HEK293T (cell line): ENCODE results near the gene PRDM12.

Experiments
- CTCF ChIA-PET: fragments of 350-600 bp; formaldehyde crosslinking; extraction: SDS; loops from one replicate; lab custom pipeline; 2021; ENCODE audit warnings: antibody characterized with exemption, inconsistent platforms; lab: Yijun Ruan, JAX
- POLR2A ChIA-PET: fragments of 350-600 bp; formaldehyde crosslinking; extraction: SDS; loops from one replicate; lab custom pipeline; 2020; ENCODE audit warnings: antibody characterized with exemption, inconsistent platforms; lab: Yijun Ruan, JAX
- DNase-seq: peaks from one replicate; pipeline ENCODE4 v3.0.0; 2012; ENCODE audit warnings: mixed read lengths; ENCODE audit errors: extremely low spot score
- ARNT ChIP-seq: fragments of 450-650 bp; IDR thresholded peaks from 2 replicates; pipeline ENCODE4 v1.6.1; 2017; ENCODE audit warnings: mild to moderate bottlenecking
- BHLHE40 ChIP-seq: fragments of 450-650 bp; IDR thresholded peaks from 2 replicates; pipeline ENCODE4 v1.6.1; 2016; ENCODE audit warnings: mild to moderate bottlenecking, moderate library complexity, borderline replicate concordance
- CTBP1 ChIP-seq: fragments of 450-650 bp; IDR thresholded peaks from 2 replicates; pipeline ENCODE4 v1.6.1; 2016; ENCODE audit warnings: borderline replicate concordance
- ELF4 ChIP-seq: fragments of 450-650 bp; IDR thresholded peaks from 2 replicates; pipeline ENCODE4 v1.6.1; 2017; ENCODE audit warnings: antibody characterized with exemption
- FOXA1 ChIP-seq: fragments of 450-650 bp; IDR thresholded peaks from 2 replicates; pipeline ENCODE4 v1.6.1; 2016; ENCODE audit warnings: mild to moderate bottlenecking
- FOXK2 ChIP-seq: fragments of 450-650 bp; IDR thresholded peaks from 2 replicates; pipeline ENCODE4 v1.6.1; 2016; ENCODE audit warnings: mild to moderate bottlenecking
- FOXM1 ChIP-seq: fragments of 450-650 bp; IDR thresholded peaks from 2 replicates; pipeline ENCODE4 v1.6.1; 2017; ENCODE audit warnings: mild to moderate bottlenecking, borderline replicate concordance
- HDGF ChIP-seq: fragments of 450-650 bp; IDR thresholded peaks from 2 replicates; pipeline ENCODE4 v1.6.1; 2017; ENCODE audit warnings: antibody characterized with exemption, borderline replicate concordance
- L3MBTL2 ChIP-seq: fragments of 450-650 bp; conservative IDR thresholded peaks from 2 replicates; pipeline ENCODE4 v1.6.1; 2016; ENCODE audit warnings: mild to moderate bottlenecking
- LEF1 ChIP-seq: fragments of 450-650 bp; IDR thresholded peaks from 2 replicates; pipeline ENCODE4 v1.6.1; 2017; ENCODE audit warnings: mild to moderate bottlenecking, borderline replicate concordance
- NFRKB ChIP-seq: fragments of 450-650 bp; IDR thresholded peaks from 2 replicates; pipeline ENCODE4 v1.6.1; 2016; ENCODE audit warnings: mild to moderate bottlenecking, moderate library complexity
- SP1 ChIP-seq: fragments of 450-650 bp; IDR thresholded peaks from 2 replicates; pipeline ENCODE4 v1.6.1; 2017
- SUZ12 ChIP-seq: fragments of 450-650 bp; IDR thresholded peaks from 2 replicates; pipeline ENCODE4 v1.6.1; 2016; ENCODE audit warnings: mild to moderate bottlenecking
- TARDBP ChIP-seq: fragments of 450-650 bp; IDR thresholded peaks from 2 replicates; pipeline ENCODE4 v1.6.1; 2016
- ZNF384 ChIP-seq: fragments of 450-650 bp; IDR thresholded peaks from 2 replicates; pipeline ENCODE4 v1.6.1; 2016
- TF ChIP-seq, protein P1 (sequence below): fragments of 450-650 bp; IDR thresholded peaks from 2 replicates; pipeline ENCODE4 v1.6.1; 2016

The PRDM12 gene

DNA sequence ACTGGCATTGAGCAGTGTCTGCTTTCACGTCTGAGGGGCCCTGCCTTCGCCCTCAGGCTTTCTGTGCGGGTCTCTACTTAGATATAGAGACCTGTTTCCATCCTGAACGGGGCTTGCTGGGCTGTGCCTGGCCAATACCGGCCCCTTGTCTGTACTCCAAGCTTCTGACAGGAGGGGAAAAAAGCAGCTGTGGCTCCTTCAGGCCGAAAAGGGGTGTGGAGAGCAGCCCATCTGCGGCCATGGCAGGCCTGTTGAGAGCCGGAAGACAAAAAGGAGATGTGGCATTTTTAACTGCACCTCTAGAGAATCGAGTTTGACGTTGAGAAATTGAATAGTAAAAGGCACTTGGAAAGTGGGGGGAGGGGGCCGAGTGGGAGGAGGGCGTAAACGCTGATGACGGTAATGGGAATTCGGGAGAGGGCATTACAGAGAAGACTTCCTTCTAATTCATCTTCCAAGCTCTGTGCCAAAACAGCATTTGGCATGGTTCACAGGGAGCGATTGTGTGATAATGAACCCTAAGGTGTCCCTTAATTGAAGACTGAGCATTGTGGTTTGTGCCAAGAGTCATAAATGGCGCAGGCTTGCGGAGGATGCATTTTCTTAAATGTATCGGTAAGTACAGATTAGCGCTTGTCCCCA is 25.1 kb upstream of the PRDM12 start:
- no peak for TF ChIP-seq HDGF
- DNase-seq, result no peak
- CTCF ChIA-PET, result no interaction called here
- POLR2A ChIA-PET, result no interaction called here

DNA sequence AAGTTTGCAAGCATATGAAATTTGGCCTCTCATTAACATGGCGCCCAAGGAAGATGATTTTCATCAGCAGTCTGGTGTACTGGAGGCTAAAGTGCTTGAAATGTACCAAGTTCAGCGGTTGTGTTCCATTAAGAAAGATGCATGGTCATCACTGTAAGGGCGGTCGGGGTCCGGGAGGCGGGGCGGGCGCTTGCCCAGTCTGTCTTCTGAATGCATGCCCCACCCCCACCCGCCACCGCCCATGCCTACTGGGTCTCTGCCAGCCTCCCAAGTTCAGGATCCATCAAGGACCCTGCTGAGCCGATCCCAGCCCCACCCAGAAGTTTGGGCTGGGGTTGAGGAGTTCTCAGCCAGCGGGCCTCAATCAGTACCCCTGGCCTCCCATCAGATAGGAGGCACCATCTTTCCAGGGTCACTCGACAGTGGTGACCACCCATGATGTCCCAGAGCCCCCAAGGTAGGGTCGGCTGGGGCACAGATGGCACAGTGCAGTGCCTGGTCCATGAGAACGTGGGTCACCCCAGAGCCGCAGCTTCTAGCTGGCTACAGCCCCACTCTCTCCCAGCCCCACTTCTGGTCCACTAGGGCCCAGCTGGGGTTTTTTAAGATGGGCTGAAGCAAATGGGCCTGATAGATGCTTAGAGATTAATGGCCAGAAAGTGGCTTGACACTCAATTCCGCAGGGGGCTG is 24.4 kb upstream of the PRDM12 start:
- ChIA-PET CTCF (no interaction called here), POLR2A (no interaction called here)
- TF ChIP-seq ARNT (no peak), ZNF384 (no peak), CTBP1 (no peak), FOXK2 (no peak), L3MBTL2 (no peak), NFRKB (no peak), LEF1 (no peak)
- no peak for DNase-seq

DNA sequence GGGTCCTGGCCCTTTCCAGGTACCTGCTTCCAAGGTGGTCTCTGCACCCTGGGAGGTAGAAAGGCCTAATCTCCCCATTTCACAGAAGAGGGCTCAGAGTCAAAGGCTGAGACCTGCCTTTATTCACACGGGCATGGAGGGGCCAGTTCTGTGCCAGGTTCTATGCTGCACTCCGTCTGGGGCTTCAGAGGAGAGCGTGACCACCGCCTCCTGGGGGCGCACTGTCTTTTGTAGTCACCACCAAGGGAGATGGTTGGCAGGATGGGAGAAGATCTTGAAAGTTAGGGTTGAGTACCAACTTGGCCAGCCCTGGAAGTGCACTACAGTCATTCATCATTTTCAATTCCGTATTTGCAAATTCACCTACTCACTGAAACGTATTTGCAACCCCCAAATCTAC is 23.7 kb upstream of the PRDM12 start:
- ChIA-PET POLR2A (no interaction called here), CTCF (no interaction called here)
- DNase-seq, result no peak
- TF ChIP-seq SP1, result no peak

DNA sequence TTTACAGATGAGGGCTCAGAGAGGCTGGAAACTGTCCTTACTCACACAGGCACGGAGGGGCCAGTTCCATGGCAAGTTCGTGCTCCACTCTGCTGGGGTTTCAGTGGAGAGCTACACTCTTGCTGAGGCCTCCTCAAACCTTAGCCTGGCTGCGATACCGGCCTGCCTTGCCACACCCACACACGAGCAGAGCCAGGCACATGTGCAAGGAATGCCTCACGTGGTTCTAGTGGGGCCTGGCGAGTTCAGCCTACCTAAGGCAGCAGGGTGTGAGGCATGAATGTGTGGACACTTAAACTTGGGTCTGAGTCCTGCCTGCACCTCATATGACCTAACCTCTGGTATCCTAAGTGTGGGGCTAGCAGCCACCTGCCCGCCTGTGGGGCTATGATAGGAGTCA is 21.5 kb upstream of the PRDM12 start:
- POLR2A ChIA-PET, result no interaction called here
- TF ChIP-seq ARNT (no peak), FOXM1 (no peak), FOXK2 (no peak), NFRKB (no peak), TARDBP (no peak)
- CTCF ChIA-PET, result no interaction called here
- DNase-seq, result no peak

DNA sequence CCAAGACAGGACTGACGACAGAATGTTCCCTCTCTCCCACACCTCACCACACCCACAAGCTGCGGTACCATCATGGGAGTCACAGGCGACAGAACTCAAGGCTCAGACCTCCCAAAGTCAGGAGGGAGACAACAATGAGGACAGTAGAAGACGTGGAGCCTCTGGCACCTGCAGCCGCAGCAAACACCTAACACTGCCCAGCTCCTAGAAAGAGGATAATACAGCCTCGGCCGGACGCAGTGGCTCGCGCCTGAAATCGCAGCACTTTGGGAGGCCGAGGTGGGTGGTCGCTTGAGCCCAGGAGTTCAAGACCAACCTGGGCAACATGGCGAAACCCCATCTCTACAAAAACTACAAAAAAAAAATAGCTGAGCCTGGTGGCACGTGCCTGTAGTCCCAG is 13.2 kb upstream of the PRDM12 start:
- POLR2A ChIA-PET, result interaction anchor here (1.2 kb wide), 1 partner anchor 42 kb away, joined by 4 read pairs; the partner anchor contains the start of gene EXOSC2

DNA sequence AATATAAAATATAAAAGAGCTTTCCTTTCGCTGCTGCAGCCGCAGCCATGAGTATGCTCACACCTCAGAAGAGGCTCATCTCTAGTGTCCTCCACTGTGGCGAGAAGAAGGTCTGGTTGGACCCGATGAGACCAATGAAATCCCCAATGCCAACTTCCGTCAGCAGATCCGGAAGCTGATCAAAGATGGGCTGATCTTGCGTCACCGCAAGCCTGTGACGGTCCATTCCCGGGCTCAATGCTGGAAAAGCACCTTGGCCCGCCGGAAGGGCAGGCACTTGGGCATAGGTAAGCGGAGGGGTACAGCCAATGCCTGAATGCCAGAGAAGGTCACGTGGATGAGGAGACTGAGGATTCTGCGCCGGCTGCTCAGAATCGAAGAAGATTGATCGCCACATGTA is 12.6 kb upstream of the PRDM12 start:
- DNase-seq, result no peak
- CTCF ChIA-PET, result no interaction called here
- POLR2A ChIA-PET, result interaction anchor here (1.2 kb wide), 1 partner anchor 41 kb away, joined by 4 read pairs; the partner anchor contains the start of gene EXOSC2
- TF ChIP-seq SUZ12 (no peak), BHLHE40 (no peak), TARDBP (no peak), SP1 (no peak), LEF1 (no peak), L3MBTL2 (no peak), ZNF384 (no peak), NFRKB (no peak), FOXM1 (no peak), ARNT (no peak), CTBP1 (no peak), FOXK2 (no peak), ELF4 (no peak), HDGF (no peak), FOXA1 (no peak)
- TF ChIP-seq, protein P1, sequence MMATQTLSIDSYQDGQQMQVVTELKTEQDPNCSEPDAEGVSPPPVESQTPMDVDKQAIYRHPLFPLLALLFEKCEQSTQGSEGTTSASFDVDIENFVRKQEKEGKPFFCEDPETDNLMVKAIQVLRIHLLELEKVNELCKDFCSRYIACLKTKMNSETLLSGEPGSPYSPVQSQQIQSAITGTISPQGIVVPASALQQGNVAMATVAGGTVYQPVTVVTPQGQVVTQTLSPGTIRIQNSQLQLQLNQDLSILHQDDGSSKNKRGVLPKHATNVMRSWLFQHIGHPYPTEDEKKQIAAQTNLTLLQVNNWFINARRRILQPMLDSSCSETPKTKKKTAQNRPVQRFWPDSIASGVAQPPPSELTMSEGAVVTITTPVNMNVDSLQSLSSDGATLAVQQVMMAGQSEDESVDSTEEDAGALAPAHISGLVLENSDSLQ, result no peak

More for the DNA sequence above, 13.2 kb upstream of the PRDM12 start:
- DNase-seq, result no peak
- CTCF ChIA-PET, result no interaction called here
- TF ChIP-seq ARNT (no peak), TARDBP (no peak), L3MBTL2 (no peak), FOXM1 (no peak), CTBP1 (no peak), LEF1 (no peak), NFRKB (no peak), SP1 (no peak), FOXK2 (no peak), ELF4 (no peak), HDGF (no peak), SUZ12 (no peak), ZNF384 (no peak), FOXA1 (no peak), BHLHE40 (no peak)

DNA sequence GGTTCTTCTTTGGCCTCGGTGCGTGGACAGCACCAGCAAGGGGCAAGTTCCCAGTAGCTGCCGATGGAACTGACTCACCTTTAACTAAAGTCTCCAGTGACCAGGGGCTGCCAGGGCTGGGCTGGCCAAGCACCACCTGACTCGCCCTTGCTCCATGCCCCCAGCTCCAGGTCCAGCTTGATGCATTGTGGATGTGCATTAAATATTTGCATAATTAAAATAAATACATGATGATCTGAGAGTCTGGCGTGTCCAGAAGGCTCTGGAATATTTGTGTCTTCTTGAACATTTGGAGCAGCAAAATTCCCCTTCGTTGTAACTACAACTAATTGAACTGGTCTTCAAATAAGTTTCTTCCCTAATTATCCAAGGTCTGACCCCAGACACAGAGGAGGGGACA is 9.5 kb upstream of the PRDM12 start:
- DNase-seq, result no peak
- POLR2A ChIA-PET, result no interaction called here
- CTCF ChIA-PET, result interaction anchor here (1.0 kb wide), 1 partner anchor 28 kb away, joined by 4 read pairs; no protein-coding TSS in a partner anchor
- TF ChIP-seq, protein P1, result no peak
- TF ChIP-seq L3MBTL2 (no peak), HDGF (no peak), TARDBP (no peak), ZNF384 (no peak), ARNT (no peak), NFRKB (no peak)
